HCT116 (cell line): Measurements from ENCODE around the gene NSF.
"Not testable (repeated sequence)": the region's sequence is repeated elsewhere in the genome, so short reads cannot be mapped to it uniquely, and the experiment has no call there.

Experiments
- EZH2 ChIP-seq: fragments of 200-600 bp; sonication (generic); IDR thresholded peaks from 2 replicates; pipeline ENCODE4 v1.6.1; 2017; ENCODE audit warnings: antibody characterized with exemption, mixed run types
- POLR2A ChIP-seq: IDR thresholded peaks from 2 replicates; pipeline ENCODE4 v1.7.0; 2011; ENCODE audit warnings: borderline replicate concordance; ENCODE audit not compliant: insufficient read depth, insufficient read length; ENCODE audit errors: extremely low read depth
- POLR2AphosphoS5 ChIP-seq: IDR thresholded peaks from 2 replicates; pipeline ENCODE4 v1.6.1; 2011; ENCODE audit warnings: mild to moderate bottlenecking, low read depth, low read length, moderate library complexity
- SIN3A ChIP-seq: IDR thresholded peaks from 2 replicates; pipeline ENCODE4 v1.6.1; 2012; ENCODE audit warnings: low read depth
- TF ChIP-seq, protein P1 (sequence below): IDR thresholded peaks from 2 replicates; pipeline ENCODE4 v1.6.1; 2011; ENCODE audit warnings: mild to moderate bottlenecking, low read length, moderate library complexity; ENCODE audit not compliant: insufficient replicate concordance; ENCODE audit errors: extremely low read depth
- TF ChIP-seq, protein P2 (sequence below), 3 experiments: fragments of 200-600 bp in 1 of 3; sonication (generic) in 1 of 3; IDR thresholded peaks in 2 of 3; conservative IDR thresholded peaks in 1 of 3; 2 replicates each; pipeline ENCODE4 v1.5.1; 2012 to 2017; ENCODE audit warnings: low read depth in 2 of 3, low read length in 2 of 3, antibody characterized with exemption in 1 of 3, borderline replicate concordance in 1 of 3, control low read depth in 1 of 3, mild to moderate bottlenecking in 1 of 3, mixed read lengths in 1 of 3, mixed run types in 1 of 3, moderate library complexity in 1 of 3; ENCODE audit not compliant: insufficient read depth in 1 of 3
- TF ChIP-seq, protein P3 (sequence below): IDR thresholded peaks from 2 replicates; pipeline ENCODE4 v1.6.1; 2012
- TF ChIP-seq, protein P4 (sequence below): IDR thresholded peaks from 2 replicates; pipeline ENCODE4 v1.6.1; 2012; ENCODE audit warnings: low read depth

DNA sequence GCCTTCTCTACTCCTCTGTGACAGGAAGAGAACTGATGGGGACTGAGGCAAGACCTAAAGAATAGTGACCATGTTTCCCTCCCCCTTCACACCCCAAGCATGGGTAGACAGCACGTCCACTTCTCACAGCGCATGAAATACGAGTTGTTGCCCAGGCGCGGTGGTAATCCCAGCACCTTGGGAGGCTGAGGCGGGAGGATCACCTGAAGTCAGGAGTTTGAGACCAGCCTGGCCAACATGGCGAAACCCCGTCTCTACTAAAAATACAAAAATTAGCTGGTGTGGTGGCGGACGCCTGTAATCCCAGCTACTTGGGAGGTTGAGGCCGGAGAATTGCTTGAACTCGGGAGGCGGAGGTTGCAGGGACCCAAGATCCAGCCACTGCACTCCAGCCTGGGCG lies 178.4 kb downstream of the NSF start:
- TF ChIP-seq POLR2A, EZH2, SIN3A, POLR2AphosphoS5: not testable (repeated sequence)
- TF ChIP-seq, protein P1, sequence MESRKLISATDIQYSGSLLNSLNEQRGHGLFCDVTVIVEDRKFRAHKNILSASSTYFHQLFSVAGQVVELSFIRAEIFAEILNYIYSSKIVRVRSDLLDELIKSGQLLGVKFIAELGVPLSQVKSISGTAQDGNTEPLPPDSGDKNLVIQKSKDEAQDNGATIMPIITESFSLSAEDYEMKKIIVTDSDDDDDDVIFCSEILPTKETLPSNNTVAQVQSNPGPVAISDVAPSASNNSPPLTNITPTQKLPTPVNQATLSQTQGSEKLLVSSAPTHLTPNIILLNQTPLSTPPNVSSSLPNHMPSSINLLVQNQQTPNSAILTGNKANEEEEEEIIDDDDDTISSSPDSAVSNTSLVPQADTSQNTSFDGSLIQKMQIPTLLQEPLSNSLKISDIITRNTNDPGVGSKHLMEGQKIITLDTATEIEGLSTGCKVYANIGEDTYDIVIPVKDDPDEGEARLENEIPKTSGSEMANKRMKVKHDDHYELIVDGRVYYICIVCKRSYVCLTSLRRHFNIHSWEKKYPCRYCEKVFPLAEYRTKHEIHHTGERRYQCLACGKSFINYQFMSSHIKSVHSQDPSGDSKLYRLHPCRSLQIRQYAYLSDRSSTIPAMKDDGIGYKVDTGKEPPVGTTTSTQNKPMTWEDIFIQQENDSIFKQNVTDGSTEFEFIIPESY, result not testable (repeated sequence)
- TF ChIP-seq, protein P2, sequence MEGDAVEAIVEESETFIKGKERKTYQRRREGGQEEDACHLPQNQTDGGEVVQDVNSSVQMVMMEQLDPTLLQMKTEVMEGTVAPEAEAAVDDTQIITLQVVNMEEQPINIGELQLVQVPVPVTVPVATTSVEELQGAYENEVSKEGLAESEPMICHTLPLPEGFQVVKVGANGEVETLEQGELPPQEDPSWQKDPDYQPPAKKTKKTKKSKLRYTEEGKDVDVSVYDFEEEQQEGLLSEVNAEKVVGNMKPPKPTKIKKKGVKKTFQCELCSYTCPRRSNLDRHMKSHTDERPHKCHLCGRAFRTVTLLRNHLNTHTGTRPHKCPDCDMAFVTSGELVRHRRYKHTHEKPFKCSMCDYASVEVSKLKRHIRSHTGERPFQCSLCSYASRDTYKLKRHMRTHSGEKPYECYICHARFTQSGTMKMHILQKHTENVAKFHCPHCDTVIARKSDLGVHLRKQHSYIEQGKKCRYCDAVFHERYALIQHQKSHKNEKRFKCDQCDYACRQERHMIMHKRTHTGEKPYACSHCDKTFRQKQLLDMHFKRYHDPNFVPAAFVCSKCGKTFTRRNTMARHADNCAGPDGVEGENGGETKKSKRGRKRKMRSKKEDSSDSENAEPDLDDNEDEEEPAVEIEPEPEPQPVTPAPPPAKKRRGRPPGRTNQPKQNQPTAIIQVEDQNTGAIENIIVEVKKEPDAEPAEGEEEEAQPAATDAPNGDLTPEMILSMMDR (IDR thresholded peaks at IDR 0.05 in 2 of 3, conservative IDR thresholded peaks at IDR 0.05 in 1 of 3; ENCODE audit: borderline replicate concordance in 1 of 3, insufficient read depth in 1 of 3, low read depth in 2 of 3, low read length in 2 of 3), result not testable (repeated sequence)
- TF ChIP-seq, protein P3, sequence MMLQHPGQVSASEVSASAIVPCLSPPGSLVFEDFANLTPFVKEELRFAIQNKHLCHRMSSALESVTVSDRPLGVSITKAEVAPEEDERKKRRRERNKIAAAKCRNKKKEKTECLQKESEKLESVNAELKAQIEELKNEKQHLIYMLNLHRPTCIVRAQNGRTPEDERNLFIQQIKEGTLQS, result not testable (repeated sequence)
- TF ChIP-seq, protein P4, sequence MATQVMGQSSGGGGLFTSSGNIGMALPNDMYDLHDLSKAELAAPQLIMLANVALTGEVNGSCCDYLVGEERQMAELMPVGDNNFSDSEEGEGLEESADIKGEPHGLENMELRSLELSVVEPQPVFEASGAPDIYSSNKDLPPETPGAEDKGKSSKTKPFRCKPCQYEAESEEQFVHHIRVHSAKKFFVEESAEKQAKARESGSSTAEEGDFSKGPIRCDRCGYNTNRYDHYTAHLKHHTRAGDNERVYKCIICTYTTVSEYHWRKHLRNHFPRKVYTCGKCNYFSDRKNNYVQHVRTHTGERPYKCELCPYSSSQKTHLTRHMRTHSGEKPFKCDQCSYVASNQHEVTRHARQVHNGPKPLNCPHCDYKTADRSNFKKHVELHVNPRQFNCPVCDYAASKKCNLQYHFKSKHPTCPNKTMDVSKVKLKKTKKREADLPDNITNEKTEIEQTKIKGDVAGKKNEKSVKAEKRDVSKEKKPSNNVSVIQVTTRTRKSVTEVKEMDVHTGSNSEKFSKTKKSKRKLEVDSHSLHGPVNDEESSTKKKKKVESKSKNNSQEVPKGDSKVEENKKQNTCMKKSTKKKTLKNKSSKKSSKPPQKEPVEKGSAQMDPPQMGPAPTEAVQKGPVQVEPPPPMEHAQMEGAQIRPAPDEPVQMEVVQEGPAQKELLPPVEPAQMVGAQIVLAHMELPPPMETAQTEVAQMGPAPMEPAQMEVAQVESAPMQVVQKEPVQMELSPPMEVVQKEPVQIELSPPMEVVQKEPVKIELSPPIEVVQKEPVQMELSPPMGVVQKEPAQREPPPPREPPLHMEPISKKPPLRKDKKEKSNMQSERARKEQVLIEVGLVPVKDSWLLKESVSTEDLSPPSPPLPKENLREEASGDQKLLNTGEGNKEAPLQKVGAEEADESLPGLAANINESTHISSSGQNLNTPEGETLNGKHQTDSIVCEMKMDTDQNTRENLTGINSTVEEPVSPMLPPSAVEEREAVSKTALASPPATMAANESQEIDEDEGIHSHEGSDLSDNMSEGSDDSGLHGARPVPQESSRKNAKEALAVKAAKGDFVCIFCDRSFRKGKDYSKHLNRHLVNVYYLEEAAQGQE, result not testable (repeated sequence)
